Measurements from ENCODE around the gene RSPH6A. TPM values are rescaled to one million over a fixed set of nuclear protein-coding genes. Genes with fewer than 3 reads are reported as not detected.
A peak's percentile ranks its signal among the peaks of the same experiment; 100 is the strongest.

RSPH6A gene
- total and polyA plus RNA-seq, 2 of the 13 experiments (the other 11 are each of a cell fraction or from before 2014, with no cell fraction given): 0.07 TPM; not detected in 1

GRCh38 chr19:45770192-45771101 lies 44.7 kb downstream of the RSPH6A start (continued):
- no peak for TF ChIP-seq SRSF4 (IDR thresholded peaks at IDR 0.05; ENCODE audit: low read depth, low read length, poor library complexity, severe bottlenecking)
- TF ChIP-seq ZNF552 (CRISPR knock-in tag; IDR thresholded peaks at IDR 0.05; ENCODE audit: borderline replicate concordance): peak; percentile 61; the same call in 1 of the 2 replicates
- TF ChIP-seq CAMTA2 (CRISPR knock-in tag; IDR thresholded peaks at IDR 0.05; ENCODE audit: borderline replicate concordance): no peak
- no peak for TF ChIP-seq ATM (IDR thresholded peaks at IDR 0.05; ENCODE audit: borderline replicate concordance)
- peak; percentile 10; the same call in 1 of the 2 replicates for TF ChIP-seq SMAD3 (CRISPR knock-in tag; IDR thresholded peaks at IDR 0.05)
- peak; percentile 14; the same call in 1 of the 2 replicates for TF ChIP-seq NCOA2 (CRISPR knock-in tag; IDR thresholded peaks at IDR 0.05)
- 0 out of 2 replicates have a peak, but pooled peaks have one; percentile 31 for TF ChIP-seq HOXD1 (CRISPR knock-in tag; IDR thresholded peaks at IDR 0.05)
- peak; percentile 42; the same call in 1 of the 2 replicates for TF ChIP-seq ZNF143 (CRISPR knock-in tag; IDR thresholded peaks at IDR 0.05)
- 0 out of 2 replicates have a peak, but pooled peaks have one; percentile 55 for TF ChIP-seq SNRNP70 (IDR thresholded peaks at IDR 0.05; ENCODE audit: low read depth, low read length)
- TF ChIP-seq ZNF20 (CRISPR knock-in tag; IDR thresholded peaks at IDR 0.05): no peak
- TF ChIP-seq ZNF260 (CRISPR knock-in tag; IDR thresholded peaks at IDR 0.05; ENCODE audit: borderline replicate concordance, low read depth): no peak
- TF ChIP-seq NFYC (CRISPR knock-in tag; IDR thresholded peaks at IDR 0.05): peak; percentile 90
- TF ChIP-seq ZNF513 (CRISPR knock-in tag; conservative IDR thresholded peaks at IDR 0.05): no peak
- no peak for TF ChIP-seq ZMYM3 (CRISPR knock-in tag; IDR thresholded peaks at IDR 0.05)
- peak; percentile 65 for TF ChIP-seq STAG1 (CRISPR knock-in tag; IDR thresholded peaks at IDR 0.05)
- TF ChIP-seq TMF1 (CRISPR knock-in tag; IDR thresholded peaks at IDR 0.05; ENCODE audit: low read depth): peak; percentile 75; the same call in 1 of the 2 replicates
- TF ChIP-seq CBFB (CRISPR knock-in tag; IDR thresholded peaks at IDR 0.05): no peak; the same call in 1 of the 2 replicates
- TF ChIP-seq NFIB (CRISPR knock-in tag; IDR thresholded peaks at IDR 0.05; ENCODE audit: borderline replicate concordance): no peak
- TF ChIP-seq ZNF615 (CRISPR knock-in tag; IDR thresholded peaks at IDR 0.05; ENCODE audit: borderline replicate concordance): no peak
- TF ChIP-seq CREB1 (IDR thresholded peaks at IDR 0.05): peak; percentile 75
- peak; percentile 45; the same call in 1 of the 2 replicates for TF ChIP-seq CREB1 (CRISPR knock-in tag; IDR thresholded peaks at IDR 0.05)
- no peak for TF ChIP-seq NCOA1 (CRISPR knock-in tag; IDR thresholded peaks at IDR 0.05)
- peak; percentile 37; the same call in 1 of the 2 replicates for TF ChIP-seq PAXIP1 (CRISPR knock-in tag; conservative IDR thresholded peaks at IDR 0.05)
- TF ChIP-seq HES4 (CRISPR knock-in tag; IDR thresholded peaks at IDR 0.05; ENCODE audit: borderline replicate concordance): no peak
- peak; percentile 51 for TF ChIP-seq FOXO1 (CRISPR knock-in tag; IDR thresholded peaks at IDR 0.05)
- TF ChIP-seq ZNF274 (CRISPR knock-in tag; IDR thresholded peaks at IDR 0.05): no peak
- TF ChIP-seq GPN1 (CRISPR knock-in tag; IDR thresholded peaks at IDR 0.05; ENCODE audit: borderline replicate concordance): no peak

All from HepG2 (cell line).